Lower leg skin (tissue), 4 donors: ENCODE results near the gene AMN1. TPM values are rescaled to one million over a fixed set of nuclear protein-coding genes. Genes with fewer than 3 reads are reported as not detected.

ENCODE experiments used
- DNase-seq, 2 donors: peaks; one replicate each; pipeline ENCODE4 v3.0.0-alpha.2; 2019; ENCODE audit warnings: low spot score in 2 of 2
- H3K4me3 ChIP-seq: fragments of 200-600 bp; sonication (generic); 2 replicates; pipeline ENCODE4 v1.5.1; 2017; ENCODE audit warnings: mild to moderate bottlenecking, low read depth; ENCODE audit not compliant: poor library complexity, severe bottlenecking
- CTCF ChIP-seq, 3 donors: fragments of 450-650 bp; IDR thresholded peaks; one replicate each; pipeline ENCODE4 v1.5.1; 2016; ENCODE audit warnings: antibody characterized with exemption in 3 of 3, mild to moderate bottlenecking in 3 of 3, moderate library complexity in 2 of 3
- POLR2A ChIP-seq, 2 donors: fragments of 450-650 bp; IDR thresholded peaks; one replicate each; pipeline ENCODE4 v1.6.1; 2016 to 2017; ENCODE audit warnings: antibody characterized with exemption in 2 of 2, mild to moderate bottlenecking in 1 of 2, moderate library complexity in 1 of 2
- WGBS, 2 donors: methylation state at CpG; one replicate each; pipeline ENCODE4 v1.1.5; 2018; 5-methylcytosine and 5-hydroxymethylcytosine counted together
- intact Hi-C: fragments of 100-400 bp; cut with DNase I; formaldehyde crosslinking; loops from one replicate; pipeline ENCODE4 v1.15.0; 2023; ENCODE audit warnings: low total_unique reads
- total RNA-seq, 4 donors: library from RNA; depleted of rRNA; stranded (reverse); fragments of >200 nt; gene quantifications; one replicate each; pipeline ENCODE4 v1.1.0, GENCODE V29; 2016

AMN1 gene
- total RNA-seq = 10 to 100 TPM in 3 of 4 donors, 1 to 10 TPM in 1; 9.5 to 20.5 (median 10.8) TPM

- peak within 1 kb of the TSS; percentile 58 for H3K4me3 ChIP-seq
- intact Hi-C loops = loop anchor here (10.0 kb wide), 1 partner anchor 64 kb away; no protein-coding TSS in a partner anchor
- WGBS, 2 donors = 0 to 2% methylated on average over 26 to 59 of the region's 59 CpGs
- TF ChIP-seq POLR2A (IDR thresholded peaks at IDR 0.05) (no peak), CTCF (IDR thresholded peaks at IDR 0.05) (no peak)
- DNase-seq = peak; percentile 99 to 100
Measured at GRCh38 chr12:31728917-31729640, at the start of gene AMN1. Gene AMN1, minus strand, starts transcription at chr12:31729021. Its CDS starts 13 bp downstream, at chr12:31729008.

- no peak for DNase-seq
- intact Hi-C loops = no loop called here
- TF ChIP-seq POLR2A (IDR thresholded peaks at IDR 0.05) (no peak), CTCF (IDR thresholded peaks at IDR 0.05) (no peak)
- 57 to 58% methylated on average over 2 of the region's 2 CpGs for WGBS, 2 donors
- no peak overlapping the region for H3K4me3 ChIP-seq
Measured at GRCh38 chr12:31773867-31774266, 45.0 kb upstream of the AMN1 start.

- intact Hi-C loops = no loop called here
- TF ChIP-seq POLR2A (IDR thresholded peaks at IDR 0.05) (no peak), CTCF (IDR thresholded peaks at IDR 0.05) (no peak)
- H3K4me3 ChIP-seq = no peak overlapping the region
- DNase-seq = no peak
- WGBS, 2 donors = 44 to 50% methylated on average over 2 of the region's 2 CpGs
Measured at GRCh38 chr12:31773223-31773750, 44.5 kb upstream of the AMN1 start.

GRCh38 chr12:31772685-31773222 lies 43.9 kb upstream of the AMN1 start:
- intact Hi-C loops = no loop called here
- TF ChIP-seq POLR2A (IDR thresholded peaks at IDR 0.05) (no peak), CTCF (IDR thresholded peaks at IDR 0.05) (no peak)
- whole genome bisulfite sequencing, 2 donors = 71 to 75% methylated on average over 5 of the region's 5 CpGs
- no peak overlapping the region for H3K4me3 ChIP-seq
- DNase-seq = no peak

- no peak overlapping the region for H3K4me3 ChIP-seq
- TF ChIP-seq CTCF (IDR thresholded peaks at IDR 0.05) (no peak), POLR2A (IDR thresholded peaks at IDR 0.05) (no peak)
- intact Hi-C loops = no loop called here
- no peak for DNase-seq
- WGBS, 2 donors = 66 to 75% methylated on average over 4 of the region's 4 CpGs
Measured at GRCh38 chr12:31772186-31772585, 43.4 kb upstream of the AMN1 start.
